ENCODE data around the gene LRRTM1.
A peak's percentile ranks its signal among the peaks of the same experiment; 100 is the strongest.

LRRTM1 gene

GRCh38 chr2:80324525-80324924 is 20.0 kb upstream of the LRRTM1 start:
- Histone ChIP-seq H3K36me3 (ENCODE audit: control insufficient read depth in 4 of 4, insufficient read depth in 4 of 4, low read length in 3 of 4) (no peaks in the 10 kb centered on the region), H3K9me3 (ENCODE audit: control extremely low read depth in 1 of 5, control insufficient read depth in 4 of 5, insufficient read depth in 2 of 5, low read depth in 1 of 5, low read length in 4 of 5) (no peaks in the 10 kb centered on the region), H3K27me3 (replicated peaks in 2 of 5; ENCODE audit: control insufficient read depth in 4 of 5, insufficient read depth in 5 of 5, low read length in 4 of 5) (peaks cover 7 to 60% (median 32%) of the 10 kb centered on the region in 5 experiments), H3K27ac (ENCODE audit: insufficient read depth in 1 of 2, low read depth in 1 of 2, low read length in 2 of 2, poor library complexity in 1 of 2, severe bottlenecking in 2 of 2) (no peak overlapping the region), H3K4me1 (ENCODE audit: control extremely low read depth in 1 of 4, control insufficient read depth in 4 of 4, insufficient read depth in 4 of 4, low read length in 3 of 4) (peaks cover 0 to 19% (median 9%) of the 10 kb centered on the region in 4 experiments), H3K4me3 (ENCODE audit: control insufficient read depth in 1 of 7, extremely low read depth in 1 of 7, insufficient read depth in 4 of 7, low read depth in 2 of 7, low read length in 6 of 7) (no peak overlapping the region)
- WGBS (ENCODE audit: insufficient coverage), result 87% methylated on average over 3 of the region's 3 CpGs
- POLR2A ChIA-PET, result no interaction called here
- DNase-seq, result no peak
- CTCF ChIA-PET, result interaction anchor here (0.9 to 6.9 kb wide), 3 partner anchors 11 to 176 kb away, joined by 3 to 103 read pairs (median 3); no protein-coding TSS in a partner anchor

GRCh38 chr2:80323610-80324009 is 19.1 kb upstream of the LRRTM1 start:
- Histone ChIP-seq H3K27ac (ENCODE audit: insufficient read depth in 1 of 2, low read depth in 1 of 2, low read length in 2 of 2, poor library complexity in 1 of 2, severe bottlenecking in 2 of 2) (no peak overlapping the region), H3K36me3 (ENCODE audit: control insufficient read depth in 4 of 4, insufficient read depth in 4 of 4, low read length in 3 of 4) (no peaks in the 10 kb centered on the region), H3K4me1 (ENCODE audit: control extremely low read depth in 1 of 4, control insufficient read depth in 4 of 4, insufficient read depth in 4 of 4, low read length in 3 of 4) (peaks cover 0 to 19% (median 9%) of the 10 kb centered on the region in 4 experiments), H3K27me3 (replicated peaks in 2 of 5; ENCODE audit: control insufficient read depth in 4 of 5, insufficient read depth in 5 of 5, low read length in 4 of 5) (peaks cover 9 to 66% (median 35%) of the 10 kb centered on the region in 5 experiments), H3K9me3 (ENCODE audit: control extremely low read depth in 1 of 5, control insufficient read depth in 4 of 5, insufficient read depth in 2 of 5, low read depth in 1 of 5, low read length in 4 of 5) (no peaks in the 10 kb centered on the region), H3K4me3 (ENCODE audit: control insufficient read depth in 1 of 7, extremely low read depth in 1 of 7, insufficient read depth in 4 of 7, low read depth in 2 of 7, low read length in 6 of 7) (no peak overlapping the region)
- DNase-seq, result no peak
- POLR2A ChIA-PET, result no interaction called here
- CTCF ChIA-PET, result interaction anchor here (6.9 kb wide), 1 partner anchor 176 kb away, joined by 103 read pairs; no protein-coding TSS in a partner anchor
- WGBS (ENCODE audit: insufficient coverage), result no CpG with 5 or more reads among the region's 1 CpG

DNA sequence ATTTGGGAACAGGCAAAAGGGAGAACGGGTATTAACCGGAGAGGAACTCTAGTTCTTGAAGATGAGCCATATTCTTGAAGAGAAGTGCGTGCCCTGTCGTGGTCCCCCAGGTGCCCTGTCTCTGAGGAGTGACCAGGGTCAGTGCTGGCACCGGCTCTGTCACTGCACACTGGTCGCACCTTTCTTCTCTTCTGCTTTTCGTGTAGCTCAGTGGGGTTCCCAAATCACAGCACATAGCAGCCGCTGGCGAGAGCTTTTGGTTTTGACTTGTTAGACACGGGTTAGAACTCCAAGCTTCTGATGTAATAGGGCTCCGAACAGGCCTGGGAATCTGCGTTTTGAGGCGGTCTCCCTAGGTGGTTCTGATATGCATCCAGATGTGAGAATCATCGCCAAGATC is 18.4 kb upstream of the LRRTM1 start:
- DNase-seq, result no peak
- ChIA-PET CTCF (interaction anchor here (6.9 kb wide), 1 partner anchor 177 kb away, joined by 103 read pairs; no protein-coding TSS in a partner anchor), POLR2A (interaction anchor here (0.7 kb wide), 1 partner anchor 384 kb away, joined by 3 read pairs; no protein-coding TSS in a partner anchor)
- 15% methylated on average over 14 of the region's 14 CpGs for WGBS (ENCODE audit: insufficient coverage)
- H3K9me3 ChIP-seq (ENCODE audit: control extremely low read depth in 1 of 5, control insufficient read depth in 4 of 5, insufficient read depth in 2 of 5, low read depth in 1 of 5, low read length in 4 of 5), result no peaks in the 10 kb centered on the region
- H3K4me3 ChIP-seq (ENCODE audit: control insufficient read depth in 1 of 7, extremely low read depth in 1 of 7, insufficient read depth in 4 of 7, low read depth in 2 of 7, low read length in 6 of 7), result peak overlapping the region in 2 of 7 experiments; percentile 32 to 46
- H3K36me3 ChIP-seq (ENCODE audit: control insufficient read depth in 4 of 4, insufficient read depth in 4 of 4, low read length in 3 of 4), result no peaks in the 10 kb centered on the region
- H3K4me1 ChIP-seq (ENCODE audit: control extremely low read depth in 1 of 4, control insufficient read depth in 4 of 4, insufficient read depth in 4 of 4, low read length in 3 of 4), result peaks cover 0 to 14% (median 7%) of the 10 kb centered on the region in 4 experiments
- H3K27me3 ChIP-seq (replicated peaks in 2 of 5; ENCODE audit: control insufficient read depth in 4 of 5, insufficient read depth in 5 of 5, low read length in 4 of 5), result peaks cover 9 to 71% (median 35%) of the 10 kb centered on the region in 5 experiments
- H3K27ac ChIP-seq (ENCODE audit: insufficient read depth in 1 of 2, low read depth in 1 of 2, low read length in 2 of 2, poor library complexity in 1 of 2, severe bottlenecking in 2 of 2), result no peak overlapping the region

DNA sequence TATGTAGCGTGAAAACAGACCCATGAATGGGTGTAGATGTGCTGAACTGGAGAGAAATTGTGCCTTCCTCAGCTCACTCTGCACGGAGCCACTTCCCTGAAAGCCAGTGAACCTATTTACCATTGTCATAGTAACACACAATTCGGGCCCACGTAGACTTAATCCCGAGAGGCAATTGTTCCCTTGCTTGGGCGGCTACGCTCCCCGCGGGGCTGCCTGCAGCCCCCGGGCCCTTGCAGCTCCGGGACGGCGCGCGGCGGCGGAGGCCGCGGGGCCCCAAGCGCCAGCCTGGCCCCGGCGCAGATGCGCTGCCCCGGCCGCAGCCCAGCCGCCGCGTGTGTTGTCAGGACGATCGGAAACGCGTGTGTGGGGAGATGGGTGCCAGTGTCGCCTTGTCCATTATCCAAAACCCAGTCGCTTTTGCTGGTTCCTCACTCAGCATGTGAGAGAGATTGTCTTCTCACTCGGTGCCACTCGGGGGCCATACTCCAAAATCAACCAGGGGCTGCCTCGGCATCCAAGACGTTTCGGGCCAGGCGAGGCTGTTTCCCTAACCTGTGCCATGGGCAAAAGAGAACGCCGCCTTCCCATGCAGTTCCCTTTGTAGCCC is 17.9 kb upstream of the LRRTM1 start:
- Histone ChIP-seq H3K9me3 (ENCODE audit: control extremely low read depth in 1 of 5, control insufficient read depth in 4 of 5, insufficient read depth in 2 of 5, low read depth in 1 of 5, low read length in 4 of 5) (no peaks in the 10 kb centered on the region), H3K4me1 (ENCODE audit: control extremely low read depth in 1 of 4, control insufficient read depth in 4 of 4, insufficient read depth in 4 of 4, low read length in 3 of 4) (peaks cover 0 to 12% (median 5%) of the 10 kb centered on the region in 4 experiments), H3K27me3 (replicated peaks in 2 of 5; ENCODE audit: control insufficient read depth in 4 of 5, insufficient read depth in 5 of 5, low read length in 4 of 5) (peaks cover 9 to 75% (median 35%) of the 10 kb centered on the region in 5 experiments), H3K4me3 (ENCODE audit: control insufficient read depth in 1 of 7, extremely low read depth in 1 of 7, insufficient read depth in 4 of 7, low read depth in 2 of 7, low read length in 6 of 7) (peak overlapping the region in 4 of 7 experiments; percentile 32 to 54 (median 47)), H3K27ac (ENCODE audit: insufficient read depth in 1 of 2, low read depth in 1 of 2, low read length in 2 of 2, poor library complexity in 1 of 2, severe bottlenecking in 2 of 2) (no peak overlapping the region), H3K36me3 (ENCODE audit: control insufficient read depth in 4 of 4, insufficient read depth in 4 of 4, low read length in 3 of 4) (no peaks in the 10 kb centered on the region)
- peak in 2 of 3 donors; percentile 32 to 54 for DNase-seq
- 2% methylated on average over 37 of the region's 42 CpGs for WGBS (ENCODE audit: insufficient coverage)
- CTCF ChIA-PET, result interaction anchor here (0.8 to 6.9 kb wide), 3 partner anchors 20 to 178 kb away, joined by 3 to 103 read pairs (median 4); no protein-coding TSS in a partner anchor
- POLR2A ChIA-PET, result interaction anchor here (0.7 kb wide), 1 partner anchor 384 kb away, joined by 3 read pairs; no protein-coding TSS in a partner anchor

DNA sequence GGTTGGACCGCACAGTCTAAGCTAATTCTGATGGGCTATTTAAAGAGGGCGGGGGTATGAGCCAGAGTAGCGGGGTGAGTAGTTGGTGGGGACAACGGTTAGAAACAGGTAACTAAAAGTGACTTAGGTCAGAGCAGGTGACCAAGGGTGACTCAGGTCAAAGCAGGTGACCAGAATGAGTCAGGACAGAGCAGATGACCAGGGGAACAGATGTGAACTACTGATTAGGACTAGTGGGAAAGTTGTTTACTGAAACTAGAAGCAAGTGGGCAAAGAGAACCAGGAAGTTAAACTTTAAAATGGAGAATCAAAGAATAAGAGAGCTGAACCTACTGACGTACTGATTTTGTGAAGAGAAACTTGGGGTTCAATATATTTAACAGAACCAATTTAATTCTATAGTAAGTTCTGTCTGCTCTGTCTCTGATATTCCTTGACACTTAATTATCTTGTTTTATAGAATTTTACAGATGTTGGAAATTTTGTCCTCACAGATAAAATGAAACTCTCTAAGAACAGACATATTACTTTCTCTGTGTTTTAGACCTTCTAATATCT is 7.8 kb upstream of the LRRTM1 start:
- 83% methylated on average over 5 of the region's 5 CpGs for WGBS (ENCODE audit: insufficient coverage)
- ChIA-PET POLR2A (no interaction called here), CTCF (interaction anchor here (0.8 to 2.2 kb wide), 2 partner anchors 13 kb away, joined by 3 to 4 read pairs; no protein-coding TSS in a partner anchor)

DNA sequence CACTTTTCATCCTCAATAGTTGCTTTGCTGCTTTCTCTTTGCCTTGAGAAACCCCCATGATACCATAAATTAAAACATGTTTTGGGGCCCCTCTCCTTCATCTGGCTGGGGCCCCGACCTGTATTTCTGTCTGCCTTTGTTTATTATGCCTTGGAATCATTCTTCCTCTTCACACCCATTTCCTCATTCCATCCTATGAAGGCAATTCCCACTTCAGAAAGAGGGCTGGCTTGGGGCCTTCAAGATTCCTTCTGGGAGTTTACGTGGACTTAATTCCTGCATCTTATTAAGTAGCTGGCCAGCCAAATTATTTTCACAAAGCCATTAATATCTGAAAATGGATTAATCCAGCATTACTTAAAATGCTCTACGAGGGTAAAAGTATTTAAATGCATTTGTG is 6.8 kb upstream of the LRRTM1 start:
- H3K27me3 ChIP-seq (replicated peaks in 2 of 5; ENCODE audit: control insufficient read depth in 4 of 5, insufficient read depth in 5 of 5, low read length in 4 of 5), result peaks cover 0 to 31% (median 4%) of the 10 kb centered on the region in 5 experiments
- H3K36me3 ChIP-seq (ENCODE audit: control insufficient read depth in 4 of 4, insufficient read depth in 4 of 4, low read length in 3 of 4), result no peaks in the 10 kb centered on the region
- no peak for DNase-seq
- no peaks in the 10 kb centered on the region for H3K4me1 ChIP-seq (ENCODE audit: control extremely low read depth in 1 of 4, control insufficient read depth in 4 of 4, insufficient read depth in 4 of 4, low read length in 3 of 4)
- CTCF ChIA-PET, result no interaction called here
- peaks cover 0 to 3% (median 0%) of the 10 kb centered on the region in 5 experiments for H3K9me3 ChIP-seq (ENCODE audit: control extremely low read depth in 1 of 5, control insufficient read depth in 4 of 5, insufficient read depth in 2 of 5, low read depth in 1 of 5, low read length in 4 of 5)
- no peak overlapping the region for H3K4me3 ChIP-seq (ENCODE audit: control insufficient read depth in 1 of 7, extremely low read depth in 1 of 7, insufficient read depth in 4 of 7, low read depth in 2 of 7, low read length in 6 of 7)
- H3K27ac ChIP-seq (ENCODE audit: insufficient read depth in 1 of 2, low read depth in 1 of 2, low read length in 2 of 2, poor library complexity in 1 of 2, severe bottlenecking in 2 of 2), result no peak overlapping the region
- 94% methylated on average over 2 of the region's 3 CpGs for WGBS (ENCODE audit: insufficient coverage)
- POLR2A ChIA-PET, result no interaction called here

More for the DNA sequence above, 7.8 kb upstream of the LRRTM1 start:
- no peaks in the 10 kb centered on the region for H3K36me3 ChIP-seq (ENCODE audit: control insufficient read depth in 4 of 4, insufficient read depth in 4 of 4, low read length in 3 of 4)
- DNase-seq, result no peak
- peaks cover 0 to 26% (median 4%) of the 10 kb centered on the region in 5 experiments for H3K27me3 ChIP-seq (replicated peaks in 2 of 5; ENCODE audit: control insufficient read depth in 4 of 5, insufficient read depth in 5 of 5, low read length in 4 of 5)
- H3K4me3 ChIP-seq (ENCODE audit: control insufficient read depth in 1 of 7, extremely low read depth in 1 of 7, insufficient read depth in 4 of 7, low read depth in 2 of 7, low read length in 6 of 7), result no peak overlapping the region
- no peaks in the 10 kb centered on the region for H3K4me1 ChIP-seq (ENCODE audit: control extremely low read depth in 1 of 4, control insufficient read depth in 4 of 4, insufficient read depth in 4 of 4, low read length in 3 of 4)
- no peaks in the 10 kb centered on the region for H3K9me3 ChIP-seq (ENCODE audit: control extremely low read depth in 1 of 5, control insufficient read depth in 4 of 5, insufficient read depth in 2 of 5, low read depth in 1 of 5, low read length in 4 of 5)
- H3K27ac ChIP-seq (ENCODE audit: insufficient read depth in 1 of 2, low read depth in 1 of 2, low read length in 2 of 2, poor library complexity in 1 of 2, severe bottlenecking in 2 of 2), result no peak overlapping the region

All from common myeloid progenitor, CD34-positive (primary cell).